Colonic mucosa (tissue), 4 donors: ENCODE data around the gene ELFN2. TPM values are rescaled to one million over a fixed set of nuclear protein-coding genes. Genes with fewer than 3 reads are reported as not detected.

ENCODE experiments used
- DNase-seq: peaks from one replicate; pipeline ENCODE4 v3.0.0-alpha.2; 2020
- H3K27ac ChIP-seq: fragments of 200-600 bp; one replicate; pipeline ENCODE4 v1.8.0; 2021
- H3K27me3 ChIP-seq: fragments of 200-600 bp; one replicate; pipeline ENCODE4 v1.8.0; 2021
- H3K36me3 ChIP-seq: fragments of 200-600 bp; one replicate; pipeline ENCODE4 v1.8.0; 2021
- H3K4me1 ChIP-seq: fragments of 200-600 bp; one replicate; pipeline ENCODE4 v1.8.0; 2021; ENCODE audit warnings: mild to moderate bottlenecking
- H3K4me3 ChIP-seq: fragments of 200-600 bp; one replicate; pipeline ENCODE4 v1.8.0; 2021
- H3K9ac ChIP-seq, 2 donors: one replicate each; pipeline ENCODE4 v1.7.0; 2013; ENCODE audit warnings: control low read depth in 2 of 2, low read depth in 2 of 2, low read length in 2 of 2
- H3K9me3 ChIP-seq: fragments of 200-600 bp; one replicate; pipeline ENCODE4 v1.8.0; 2021
- intact Hi-C: fragments of 100-400 bp; cut with DNase I; formaldehyde crosslinking; loops from one replicate; pipeline ENCODE4 v1.14.1; 2022
- total RNA-seq, 2 donors: library from RNA; stranded (reverse); fragmentation: NEBNext Ultra II Directional in 1 of 2; extraction: Animal tissue kit (Norgen Biotek cat#: 25700) in 1 of 2; gene quantifications; one replicate each; pipeline ENCODE4 v1.2.1, GENCODE V29; 2021
- TF ChIP-seq, protein P1 (sequence below): fragments of 200-600 bp; IDR thresholded peaks from one replicate; pipeline ENCODE4 v1.8.0; 2022; ENCODE audit warnings: antibody characterized with exemption, mild to moderate bottlenecking
- donor health status: healthy.
- donor health status: DM: no; HTN: no; CAD: no.
- donor health status: DM: no; HTN: no; CAD: no.

ELFN2 gene
- total RNA-seq, 2 donors from 2014 or later: 0.07 to 0.21 TPM

DNA sequence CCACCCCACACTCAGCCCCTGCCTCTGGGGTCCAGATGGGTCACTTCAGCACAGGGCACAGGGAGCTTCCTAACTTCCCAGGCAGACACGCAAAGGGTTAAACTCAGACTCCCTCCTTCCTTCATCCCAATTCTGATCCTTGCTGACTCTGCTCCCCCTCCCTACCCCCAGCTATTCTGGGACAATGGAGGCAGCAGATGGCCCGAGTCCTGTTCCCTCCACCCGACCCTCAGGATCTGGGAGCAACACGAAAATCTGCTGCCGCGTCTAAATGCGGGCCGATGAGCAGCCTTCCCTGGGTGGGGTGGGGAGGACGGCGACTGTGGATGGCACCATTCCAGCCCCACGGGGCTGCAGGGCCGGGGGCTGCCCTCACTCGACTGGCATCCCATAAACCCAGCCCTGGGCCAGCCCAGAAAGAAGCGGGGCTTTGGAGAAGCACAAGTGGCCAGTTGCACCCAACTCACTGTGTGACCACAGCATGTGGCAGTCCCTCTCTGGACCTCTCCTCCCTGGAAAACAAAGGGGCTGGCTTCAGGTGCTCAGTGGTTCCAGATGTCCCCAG is 40.2 kb upstream of the ELFN2 start:
- no peak overlapping the region for H3K9ac ChIP-seq
- no peak overlapping the region for H3K27ac ChIP-seq
- H3K36me3 ChIP-seq: peaks cover 6% of the 10 kb centered on the region
- DNase-seq: no peak
- no peaks in the 10 kb centered on the region for H3K9me3 ChIP-seq
- intact Hi-C loops: no loop called here
- H3K4me3 ChIP-seq: no peak overlapping the region
- TF ChIP-seq, protein P1, sequence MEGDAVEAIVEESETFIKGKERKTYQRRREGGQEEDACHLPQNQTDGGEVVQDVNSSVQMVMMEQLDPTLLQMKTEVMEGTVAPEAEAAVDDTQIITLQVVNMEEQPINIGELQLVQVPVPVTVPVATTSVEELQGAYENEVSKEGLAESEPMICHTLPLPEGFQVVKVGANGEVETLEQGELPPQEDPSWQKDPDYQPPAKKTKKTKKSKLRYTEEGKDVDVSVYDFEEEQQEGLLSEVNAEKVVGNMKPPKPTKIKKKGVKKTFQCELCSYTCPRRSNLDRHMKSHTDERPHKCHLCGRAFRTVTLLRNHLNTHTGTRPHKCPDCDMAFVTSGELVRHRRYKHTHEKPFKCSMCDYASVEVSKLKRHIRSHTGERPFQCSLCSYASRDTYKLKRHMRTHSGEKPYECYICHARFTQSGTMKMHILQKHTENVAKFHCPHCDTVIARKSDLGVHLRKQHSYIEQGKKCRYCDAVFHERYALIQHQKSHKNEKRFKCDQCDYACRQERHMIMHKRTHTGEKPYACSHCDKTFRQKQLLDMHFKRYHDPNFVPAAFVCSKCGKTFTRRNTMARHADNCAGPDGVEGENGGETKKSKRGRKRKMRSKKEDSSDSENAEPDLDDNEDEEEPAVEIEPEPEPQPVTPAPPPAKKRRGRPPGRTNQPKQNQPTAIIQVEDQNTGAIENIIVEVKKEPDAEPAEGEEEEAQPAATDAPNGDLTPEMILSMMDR: no peak
- H3K4me1 ChIP-seq: no peaks in the 10 kb centered on the region
- H3K27me3 ChIP-seq: no peaks in the 10 kb centered on the region

DNA sequence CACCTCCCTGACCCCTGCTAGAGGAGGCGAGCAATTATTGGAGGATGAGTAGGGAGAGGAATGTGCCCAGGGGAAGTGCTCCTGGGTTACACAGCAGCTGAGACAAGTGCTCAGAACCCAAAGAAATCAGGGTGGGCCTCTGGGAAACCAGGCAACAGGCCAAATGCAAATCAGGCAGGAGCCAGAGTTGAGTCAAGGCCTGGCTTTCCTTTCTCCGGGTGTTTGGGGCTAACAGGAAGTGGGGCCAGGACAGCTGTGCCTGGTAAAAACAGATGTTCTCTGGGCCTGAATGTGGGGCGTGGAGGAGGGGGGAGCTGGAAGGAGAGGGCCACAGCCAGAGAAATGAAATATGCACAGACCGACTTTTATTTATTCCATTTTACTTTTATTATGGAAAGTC is 36.9 kb upstream of the ELFN2 start:
- Histone ChIP-seq H3K4me3 (no peak overlapping the region), H3K9me3 (no peaks in the 10 kb centered on the region), H3K27ac (no peak overlapping the region), H3K36me3 (peaks cover 6% of the 10 kb centered on the region), H3K9ac (no peak overlapping the region), H3K27me3 (no peaks in the 10 kb centered on the region), H3K4me1 (no peaks in the 10 kb centered on the region)
- TF ChIP-seq, protein P1: no peak
- no peak for DNase-seq
- intact Hi-C loops: no loop called here

DNA sequence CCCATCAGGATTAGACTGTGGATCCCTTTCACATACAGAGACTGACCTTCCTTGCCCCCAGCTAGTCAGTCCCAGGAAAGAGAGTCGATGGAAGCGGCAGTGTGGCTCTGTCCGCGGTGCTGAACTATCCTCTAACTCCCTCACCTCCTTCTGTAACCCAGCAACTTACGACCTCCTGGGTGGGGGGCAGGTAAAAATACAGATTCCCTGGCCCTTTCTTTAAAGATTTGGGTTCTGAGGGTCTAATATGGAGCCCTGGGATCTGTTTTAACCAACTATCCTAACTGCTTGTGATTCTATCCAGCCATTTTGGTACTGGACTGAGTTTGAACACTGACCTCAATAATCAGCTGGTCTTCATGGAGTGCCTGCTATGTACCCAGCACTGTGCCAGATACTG is 35.7 kb upstream of the ELFN2 start:
- intact Hi-C loops: no loop called here
- no peaks in the 10 kb centered on the region for H3K27me3 ChIP-seq
- H3K9me3 ChIP-seq: no peaks in the 10 kb centered on the region
- TF ChIP-seq, protein P1: no peak
- H3K9ac ChIP-seq: no peak overlapping the region
- peaks cover 6% of the 10 kb centered on the region for H3K36me3 ChIP-seq
- H3K4me3 ChIP-seq: no peak overlapping the region
- no peak for DNase-seq
- no peaks in the 10 kb centered on the region for H3K4me1 ChIP-seq
- no peak overlapping the region for H3K27ac ChIP-seq

DNA sequence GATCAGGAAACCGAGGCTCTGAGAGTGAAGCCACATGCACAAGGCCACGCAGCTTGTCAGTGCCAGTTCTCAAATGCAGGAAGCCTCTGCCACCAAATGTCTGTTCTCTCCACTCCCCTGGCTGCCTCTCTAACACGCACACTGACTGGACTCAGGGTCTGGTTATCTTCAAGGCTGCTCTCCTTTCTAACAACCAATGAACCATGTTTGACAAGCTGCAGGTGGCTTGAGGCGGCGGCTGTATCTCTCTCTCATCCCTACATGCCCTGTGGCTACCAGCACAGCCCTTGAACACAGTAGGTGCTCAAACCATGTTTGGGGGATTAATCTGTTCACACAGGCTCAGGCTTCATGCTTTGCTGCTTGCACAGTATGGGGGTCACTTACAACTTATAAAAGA is 35.2 kb upstream of the ELFN2 start:
- Histone ChIP-seq H3K27ac (no peak overlapping the region), H3K9ac (no peak overlapping the region), H3K4me1 (no peaks in the 10 kb centered on the region), H3K9me3 (no peaks in the 10 kb centered on the region), H3K4me3 (no peak overlapping the region), H3K36me3 (peaks cover 6% of the 10 kb centered on the region), H3K27me3 (no peaks in the 10 kb centered on the region)
- TF ChIP-seq, protein P1: no peak
- intact Hi-C loops: no loop called here
- no peak for DNase-seq

DNA sequence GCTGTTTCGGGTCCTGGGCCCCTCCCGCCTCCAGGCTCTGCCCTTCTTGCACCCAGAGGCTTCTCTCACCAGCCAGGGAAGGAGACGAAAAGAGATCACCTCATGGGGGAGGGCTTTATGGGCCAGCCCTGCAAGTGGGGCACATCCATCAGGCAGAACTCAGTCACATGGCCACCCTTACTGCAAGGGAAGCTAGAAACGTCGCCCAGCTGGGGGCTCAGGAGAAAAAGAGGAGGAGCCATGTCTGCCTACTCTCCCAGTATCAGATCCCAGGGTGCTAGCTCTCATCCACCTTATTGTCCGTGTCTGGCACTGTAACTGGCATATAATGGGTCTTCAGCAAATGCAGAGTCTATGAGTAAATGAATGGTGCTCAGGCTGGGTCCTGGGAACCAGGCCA is 34.7 kb upstream of the ELFN2 start:
- no peak for DNase-seq
- H3K36me3 ChIP-seq: peaks cover 6% of the 10 kb centered on the region
- H3K27me3 ChIP-seq: no peaks in the 10 kb centered on the region
- no peak overlapping the region for H3K9ac ChIP-seq
- H3K4me3 ChIP-seq: no peak overlapping the region
- no peaks in the 10 kb centered on the region for H3K9me3 ChIP-seq
- H3K27ac ChIP-seq: no peak overlapping the region
- TF ChIP-seq, protein P1: no peak
- intact Hi-C loops: no loop called here
- H3K4me1 ChIP-seq: no peaks in the 10 kb centered on the region

DNA sequence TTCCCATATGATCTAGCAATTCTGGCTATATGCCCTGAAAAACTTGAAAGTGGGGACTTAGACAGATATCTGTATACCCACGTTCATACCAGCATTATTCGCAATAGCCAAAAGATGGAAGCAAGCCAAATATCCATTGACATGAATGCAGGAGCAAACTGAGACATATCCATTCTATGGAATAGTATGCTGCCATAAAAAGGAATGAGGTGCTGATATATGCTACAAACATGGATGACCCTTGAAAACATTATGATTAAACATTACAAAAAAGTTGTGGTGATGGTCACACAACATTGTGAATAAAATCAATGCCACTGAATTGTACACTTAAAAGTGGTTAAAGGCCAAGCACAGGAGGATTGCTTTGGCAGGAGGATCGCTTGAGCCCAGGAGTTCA is 33.4 kb upstream of the ELFN2 start:
- peaks cover 3% of the 10 kb centered on the region for H3K36me3 ChIP-seq
- no peak overlapping the region for H3K27ac ChIP-seq
- intact Hi-C loops: no loop called here
- no peaks in the 10 kb centered on the region for H3K9me3 ChIP-seq
- no peaks in the 10 kb centered on the region for H3K27me3 ChIP-seq
- no peak overlapping the region for H3K4me3 ChIP-seq
- H3K4me1 ChIP-seq: no peaks in the 10 kb centered on the region
- no peak overlapping the region for H3K9ac ChIP-seq
- TF ChIP-seq, protein P1: no peak
- DNase-seq: no peak
